GM19328 (cell line): ENCODE results near the gene CPT1B.
A peak's percentile ranks its signal among the peaks of the same experiment; 100 is the strongest.

Experiments used
- ATAC-seq: cut with Tn5 transposase; IDR thresholded peaks from one replicate; pipeline ENCODE4 v1.9.1; 2021; ENCODE audit warnings: mild to moderate bottlenecking, moderate library complexity; ENCODE audit not compliant: unreplicated experiment

The CPT1B gene

DNA sequence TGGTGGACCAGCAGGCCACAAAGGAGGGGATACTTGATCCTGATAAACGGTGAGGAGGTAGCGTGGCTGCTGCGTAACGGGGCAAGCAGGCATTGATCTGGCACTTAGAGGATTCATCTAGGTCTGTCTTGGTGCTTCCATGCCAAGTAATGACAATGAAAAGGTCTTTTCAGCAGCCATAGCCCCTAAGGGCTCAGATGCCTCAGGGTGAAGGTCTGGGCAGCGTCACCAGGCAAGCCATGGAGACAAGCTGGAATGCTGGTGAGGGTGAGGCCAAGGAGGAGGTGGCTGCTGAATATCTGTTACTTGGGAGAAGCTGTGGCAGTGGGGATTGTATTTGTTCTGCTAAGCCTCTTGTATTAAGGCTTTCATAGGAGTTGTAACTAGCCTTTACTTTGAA, 9.2 kb upstream of the CPT1B start:
- ATAC-seq: no peak

DNA sequence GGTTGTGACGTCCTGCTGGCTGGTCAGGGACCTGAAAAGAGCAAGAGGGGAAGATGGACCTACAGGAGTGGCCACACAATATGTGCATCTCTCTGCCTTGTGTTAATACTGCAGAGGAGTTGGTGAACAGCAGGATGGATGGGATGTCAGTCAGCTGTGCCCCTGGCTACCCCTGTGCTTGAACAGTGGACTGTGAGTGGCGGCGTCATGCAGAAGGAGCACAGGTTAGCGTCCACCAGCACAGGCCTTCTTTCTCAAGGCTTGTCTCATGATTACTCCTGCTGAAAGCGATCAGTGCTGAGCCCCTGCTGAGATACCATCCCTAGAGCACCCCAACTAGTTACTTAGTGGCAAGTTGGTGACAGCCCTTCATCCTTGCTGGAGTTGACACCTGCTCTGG, 8.2 kb upstream of the CPT1B start:
- ATAC-seq: no peak

DNA sequence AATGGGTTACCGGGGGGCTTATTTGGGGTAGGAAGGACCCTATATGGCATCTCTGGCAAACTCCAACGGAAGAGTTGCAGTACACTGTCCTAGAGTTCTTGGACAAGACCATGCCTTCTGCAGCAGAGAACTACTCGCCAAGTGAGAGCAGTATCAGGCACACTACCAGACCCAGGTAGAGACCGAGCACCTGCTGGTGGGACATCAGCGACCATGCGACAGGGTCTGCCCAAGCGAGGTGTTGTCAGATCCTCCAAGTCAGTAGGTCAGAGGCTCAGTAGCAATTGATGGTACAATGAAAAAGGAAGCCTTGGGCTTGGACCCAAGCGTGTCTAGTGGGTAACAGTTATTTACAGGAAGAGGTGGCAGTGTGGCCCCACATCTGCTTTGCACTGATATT, 7.6 kb upstream of the CPT1B start:
- no peak for ATAC-seq

DNA sequence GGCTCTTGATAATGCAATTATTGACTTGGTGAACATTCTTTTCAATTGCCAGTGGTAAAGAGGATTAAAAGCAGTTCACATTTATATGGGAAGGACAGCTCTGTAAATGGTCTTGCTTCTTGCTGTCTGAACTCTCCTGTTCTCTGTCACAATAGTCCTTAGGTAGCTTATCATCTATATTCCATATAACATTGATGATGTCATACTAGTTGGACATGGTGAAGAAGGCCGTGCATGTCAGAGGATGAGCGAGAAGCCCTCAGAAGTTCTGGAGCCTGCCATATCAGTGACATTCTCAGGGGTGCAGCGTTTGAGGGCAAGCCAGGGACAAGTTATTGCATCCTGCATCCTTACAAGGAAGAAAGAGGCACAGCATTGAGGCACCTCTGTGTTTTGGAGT, 7.0 kb upstream of the CPT1B start:
- no peak for ATAC-seq

DNA sequence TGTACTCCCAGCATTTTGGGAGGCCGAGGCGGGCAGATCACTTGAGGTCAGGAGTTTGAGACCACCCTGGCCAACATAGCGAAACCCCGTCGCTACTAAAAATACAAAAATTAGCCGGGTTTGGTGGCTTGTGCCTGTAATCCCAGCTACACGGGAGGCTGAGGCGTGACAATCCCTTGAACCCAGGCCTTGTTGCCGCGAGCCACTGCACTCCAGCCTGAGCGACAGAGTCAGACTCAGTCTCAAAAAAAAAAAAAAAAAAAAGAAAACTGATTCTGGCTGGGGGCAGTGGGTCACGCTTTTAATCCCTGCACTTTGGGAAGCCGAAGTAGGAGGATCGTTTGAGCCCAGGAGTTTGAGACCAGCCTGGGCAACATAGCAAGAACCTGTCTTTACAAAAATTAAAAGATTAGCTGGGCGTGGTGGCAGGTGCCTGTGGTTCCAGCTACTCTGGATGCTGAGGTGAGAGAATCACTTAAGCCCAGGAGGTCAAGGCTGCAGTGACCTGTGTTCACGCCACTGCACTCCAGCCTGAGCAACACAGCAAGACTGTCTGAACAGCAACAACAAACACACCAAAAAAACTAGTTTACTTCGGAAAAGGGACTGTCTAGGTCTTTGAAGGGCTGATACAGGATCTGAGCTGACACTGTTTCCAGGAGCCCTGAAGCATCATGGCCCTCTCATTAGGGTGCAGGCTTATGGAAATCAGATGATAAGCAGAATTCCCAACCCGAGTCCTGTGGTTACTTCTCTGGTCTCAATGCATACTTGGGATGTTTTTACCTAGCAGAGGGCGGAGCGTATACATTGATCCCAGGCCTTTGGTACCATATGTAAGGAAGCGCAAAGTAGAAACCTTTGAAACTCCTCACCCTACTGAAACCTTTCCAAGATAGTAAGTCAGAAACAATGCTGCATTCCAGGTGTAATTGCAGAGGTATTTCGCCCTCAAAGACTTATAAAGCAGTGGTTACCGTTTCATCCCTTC, 6.2 kb upstream of the CPT1B start:
- ATAC-seq: no peak

DNA sequence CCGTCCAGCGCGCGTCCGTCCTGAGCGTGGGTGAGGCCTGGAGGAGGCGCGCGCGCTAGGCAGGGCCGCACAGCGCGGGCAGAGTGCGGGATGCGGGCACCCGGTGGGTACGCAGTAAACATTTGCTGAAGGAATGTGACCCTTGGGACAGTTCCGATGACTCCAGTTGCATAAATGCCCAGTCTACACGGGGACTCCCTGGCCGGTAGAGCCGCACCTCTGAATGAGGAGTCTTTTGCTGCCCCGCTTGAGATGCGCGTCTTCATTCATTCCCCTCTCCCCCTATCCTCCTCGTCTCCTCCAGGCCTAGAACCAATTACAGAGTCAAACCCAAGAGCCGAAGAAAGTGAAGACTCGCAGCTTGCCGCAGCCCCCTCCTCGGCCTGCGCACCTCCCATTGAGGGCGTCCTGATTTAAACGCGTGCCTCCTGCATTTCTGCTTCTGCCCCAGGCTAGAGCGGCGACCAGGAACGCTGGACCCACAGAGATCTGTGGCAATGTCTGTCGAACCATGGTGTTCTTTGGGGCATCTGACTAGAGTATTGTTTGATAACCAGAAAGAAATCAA, 5.2 kb upstream of the CPT1B start:
- ATAC-seq: peak; percentile 24

DNA sequence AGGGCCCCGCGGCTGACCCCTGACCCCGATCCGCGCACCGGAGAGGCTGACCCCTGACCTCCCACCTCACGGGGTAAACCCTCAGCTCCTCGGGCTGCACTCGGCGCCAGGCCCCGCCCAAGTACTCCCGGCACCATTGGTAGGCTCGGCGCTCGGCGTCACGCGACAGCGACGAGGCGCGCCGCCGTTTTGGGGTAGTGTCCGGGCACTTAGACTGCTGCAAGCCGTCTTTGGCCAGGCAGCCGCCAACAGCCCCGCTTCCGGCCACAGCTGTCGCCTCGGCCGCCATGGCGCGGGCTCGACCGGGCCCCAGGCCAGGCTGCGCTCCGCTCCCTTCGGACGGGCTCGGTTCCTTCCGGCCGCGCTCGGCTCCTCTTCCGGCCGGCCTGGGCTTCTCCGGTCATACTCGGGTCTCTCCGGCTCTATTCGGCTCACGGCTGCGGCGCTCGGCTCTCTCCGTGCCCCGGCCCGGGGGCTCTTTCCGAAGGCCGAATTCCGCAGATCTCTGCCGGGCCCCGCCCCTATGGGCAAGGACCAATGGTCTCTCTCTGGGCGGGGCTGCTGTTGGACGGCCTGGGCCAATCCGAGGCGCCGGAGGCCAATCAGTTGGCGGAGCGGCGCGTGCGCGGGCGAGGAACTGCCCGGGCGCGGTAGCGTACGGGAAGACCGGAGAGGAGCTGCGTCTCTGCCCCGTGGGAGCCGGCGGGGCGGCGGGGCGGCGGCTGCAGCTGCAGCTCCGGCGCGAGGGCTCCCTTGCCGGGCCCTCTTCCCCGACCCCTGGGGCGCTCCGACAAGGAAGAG, 4.5 kb upstream of the CPT1B start, which contains the start of gene CHKB:
CHKB (minus strand) TSS at position 357 of the 801 bp plus-strand sequence; CDS start at position 289, 68 bp downstream.
- ATAC-seq: peak; percentile 86

DNA sequence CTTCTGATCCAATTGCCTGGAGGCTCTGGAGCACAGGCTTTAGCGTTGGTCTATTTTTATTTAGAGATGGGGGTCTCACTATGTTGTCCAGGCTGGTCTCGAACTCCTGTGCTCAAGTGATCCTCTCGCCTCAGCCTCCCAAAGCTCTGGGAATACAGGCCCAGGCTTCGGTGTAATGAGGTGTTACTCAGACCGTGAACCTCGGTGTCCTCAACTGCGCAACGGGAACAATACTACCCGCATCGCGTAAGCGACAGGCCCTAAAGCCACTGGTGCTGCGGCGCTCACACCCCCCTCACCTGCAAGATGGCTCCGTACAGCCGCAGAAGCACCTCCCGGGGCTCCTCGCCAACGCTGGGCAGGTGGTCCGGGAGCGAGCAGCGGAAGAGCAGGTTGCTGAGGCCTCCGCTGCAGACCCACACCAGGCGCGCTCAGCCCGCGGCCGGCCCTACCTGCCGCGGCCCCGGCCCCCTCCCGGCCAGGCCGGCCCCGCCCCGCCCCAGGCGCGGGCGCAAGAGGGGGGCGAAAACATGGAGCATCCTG, 3.8 kb upstream of the CPT1B start:
- ATAC-seq: peak; percentile 23

DNA sequence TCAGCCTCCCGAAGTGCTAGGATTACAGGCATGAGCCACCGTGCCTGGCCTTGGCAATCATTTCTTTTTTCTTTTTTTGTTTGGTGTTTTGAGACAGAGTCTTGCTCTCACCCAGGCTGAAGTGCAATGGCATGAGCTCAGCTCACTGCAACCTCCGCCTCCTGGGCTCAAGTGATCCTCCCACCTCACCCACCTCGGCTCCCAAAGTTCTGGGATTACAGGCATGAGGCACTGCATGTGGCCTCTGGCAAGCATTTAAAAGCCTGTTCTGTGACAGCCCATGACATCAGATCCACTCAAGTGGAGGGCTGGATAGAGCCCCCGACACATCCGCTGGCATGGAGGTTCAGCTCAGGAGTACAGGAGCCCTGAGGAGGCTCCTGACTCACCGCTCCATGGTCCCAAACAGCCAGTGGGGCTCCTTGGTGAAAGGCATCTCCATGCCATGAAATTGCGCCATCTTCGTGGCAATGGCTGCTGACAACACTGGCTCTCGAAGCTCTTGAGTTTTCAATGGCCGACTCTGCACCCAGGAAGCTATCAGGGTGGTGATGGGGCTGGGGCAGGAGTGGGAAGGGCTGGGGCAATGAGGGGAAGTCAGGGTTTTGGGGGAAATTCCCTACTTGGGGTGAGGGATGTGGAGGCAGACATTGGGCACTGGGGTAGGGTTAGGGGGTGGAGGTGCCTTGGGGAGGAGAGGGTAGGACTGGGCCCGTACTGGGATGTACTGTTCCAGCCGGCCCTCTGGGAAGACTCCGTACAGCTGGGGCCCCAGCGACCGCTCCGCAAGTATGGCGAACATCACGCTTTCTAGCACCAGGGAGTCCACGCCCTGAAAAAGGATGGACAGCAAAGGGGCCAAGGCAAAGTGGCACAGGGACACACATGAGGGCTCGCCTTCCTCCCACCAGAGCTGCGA, 3.1 kb upstream of the CPT1B start:
- no peak for ATAC-seq

DNA sequence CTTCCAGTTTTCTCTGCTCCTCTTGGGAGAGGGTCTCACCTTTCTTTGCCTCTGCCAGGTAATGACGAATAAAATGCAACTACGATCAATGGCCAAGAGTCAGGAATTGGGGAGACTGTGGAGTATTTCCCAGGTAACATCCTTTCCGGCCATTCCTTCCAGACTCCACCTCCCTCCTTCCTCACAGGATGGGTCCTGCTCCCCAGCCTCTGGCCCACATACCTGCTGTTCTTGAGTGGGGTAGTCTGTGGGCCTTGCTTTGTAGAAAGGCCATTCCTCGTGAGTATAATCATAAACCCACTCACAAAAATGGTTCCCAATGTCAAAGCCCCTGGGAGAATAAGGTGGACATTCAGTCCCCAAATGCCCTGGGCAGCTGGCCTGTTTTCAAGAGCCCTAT, 1.5 kb upstream of the CPT1B start:
- ATAC-seq: no peak

DNA sequence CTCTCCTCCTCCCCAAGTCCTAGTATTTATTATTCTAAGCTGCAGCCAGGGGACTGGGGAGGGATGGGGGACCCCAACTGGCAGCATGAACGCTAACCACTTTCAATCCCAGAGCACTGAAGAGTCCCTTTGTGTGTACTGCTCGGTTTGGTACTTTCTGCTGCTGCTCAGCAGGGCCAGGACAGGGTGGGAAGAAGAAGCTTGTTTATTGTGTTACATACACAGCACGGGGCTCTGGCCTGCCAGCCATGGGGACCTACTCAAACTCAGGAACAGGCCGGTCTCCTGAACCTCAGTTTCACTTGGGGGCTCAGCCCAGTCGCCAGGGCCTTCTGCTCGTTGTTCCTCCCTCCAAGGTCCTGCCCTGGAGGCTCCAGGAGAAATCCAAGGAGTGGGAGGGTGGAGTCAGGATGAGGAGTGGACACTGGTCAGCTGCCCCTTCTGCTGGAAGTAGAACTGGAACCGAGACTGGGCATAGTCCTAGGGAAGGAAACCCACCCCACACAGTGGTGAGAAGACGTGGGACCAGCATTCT, 616 bp upstream of the CPT1B start:
- no peak for ATAC-seq

DNA sequence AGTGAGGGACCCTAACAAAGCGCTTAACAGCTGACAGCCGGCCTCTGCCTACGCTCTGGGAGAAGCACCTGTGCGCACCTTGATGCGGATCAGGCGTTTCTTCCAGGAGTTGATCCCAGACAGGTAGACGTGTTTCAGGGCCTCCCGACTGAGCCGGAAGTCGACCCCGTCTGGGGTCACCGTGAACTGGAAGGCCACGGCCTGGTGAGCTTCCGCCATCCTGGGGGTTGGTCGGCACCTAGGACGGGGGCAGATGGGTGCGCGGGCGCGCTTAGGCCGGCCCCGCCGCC, 585 bp downstream of the CPT1B start:
- ATAC-seq: no peak

DNA sequence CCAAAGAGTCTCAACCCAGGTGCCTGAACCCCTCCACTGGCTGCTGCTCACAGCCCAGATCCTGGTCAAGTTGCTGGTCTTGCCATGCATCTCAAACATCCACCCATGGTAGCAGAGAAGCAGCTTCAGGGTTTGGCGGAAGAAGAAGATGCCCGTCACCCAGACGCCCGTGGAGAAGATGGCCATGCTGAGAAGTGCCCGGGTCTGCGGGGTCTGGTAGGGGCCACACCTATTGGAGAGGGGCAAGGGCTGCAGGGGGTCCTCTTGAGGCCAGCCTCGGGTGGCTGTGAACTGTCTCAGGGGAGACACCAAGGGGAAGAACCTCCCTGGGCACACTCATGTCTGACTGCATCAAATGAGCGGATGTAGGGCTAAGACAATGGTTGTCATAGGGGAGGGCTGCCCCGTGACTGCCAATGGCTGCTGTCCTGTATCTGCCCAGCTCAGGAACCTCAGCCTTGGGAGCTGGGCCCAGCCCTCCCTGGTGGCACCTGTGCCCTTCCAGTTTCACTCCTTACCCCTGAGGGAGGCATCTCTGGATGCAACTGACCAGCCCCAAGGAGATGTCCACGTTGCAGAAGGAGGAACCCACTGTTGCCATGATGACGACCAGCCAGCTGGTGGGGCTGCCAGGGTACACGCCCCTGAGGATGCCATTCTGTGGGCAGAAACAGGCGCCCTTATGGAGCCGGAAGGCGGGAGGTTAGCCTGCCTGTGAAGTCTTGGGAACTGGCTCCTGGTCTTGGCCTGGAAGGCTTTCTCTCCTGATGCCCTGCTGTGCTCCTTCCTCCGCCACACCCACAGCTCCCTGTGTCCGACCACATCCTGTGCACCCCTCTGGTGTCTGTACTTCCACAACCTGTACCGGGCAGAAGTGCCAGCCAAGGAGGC, 1.2 kb downstream of the CPT1B start:
- ATAC-seq: no peak

DNA sequence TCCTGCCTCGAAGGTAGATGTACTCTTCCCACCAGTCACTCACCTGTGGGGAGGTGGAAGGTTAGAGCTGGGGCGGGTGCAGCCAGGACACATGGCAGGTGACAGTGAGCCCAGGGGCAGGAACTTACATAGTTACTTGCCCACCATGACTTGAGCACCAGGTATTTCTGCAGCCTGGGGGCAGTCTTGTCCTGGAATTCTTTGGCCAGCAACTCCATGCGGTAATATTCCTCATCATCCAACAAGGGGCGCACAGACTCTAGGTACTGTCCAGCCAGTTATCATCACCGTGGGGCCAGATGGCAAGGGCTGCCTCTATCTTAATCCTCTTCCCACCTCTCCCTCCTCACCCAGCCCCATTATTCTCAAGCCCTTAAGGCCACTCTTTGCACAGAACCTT, 2.2 kb downstream of the CPT1B start:
- no peak for ATAC-seq

DNA sequence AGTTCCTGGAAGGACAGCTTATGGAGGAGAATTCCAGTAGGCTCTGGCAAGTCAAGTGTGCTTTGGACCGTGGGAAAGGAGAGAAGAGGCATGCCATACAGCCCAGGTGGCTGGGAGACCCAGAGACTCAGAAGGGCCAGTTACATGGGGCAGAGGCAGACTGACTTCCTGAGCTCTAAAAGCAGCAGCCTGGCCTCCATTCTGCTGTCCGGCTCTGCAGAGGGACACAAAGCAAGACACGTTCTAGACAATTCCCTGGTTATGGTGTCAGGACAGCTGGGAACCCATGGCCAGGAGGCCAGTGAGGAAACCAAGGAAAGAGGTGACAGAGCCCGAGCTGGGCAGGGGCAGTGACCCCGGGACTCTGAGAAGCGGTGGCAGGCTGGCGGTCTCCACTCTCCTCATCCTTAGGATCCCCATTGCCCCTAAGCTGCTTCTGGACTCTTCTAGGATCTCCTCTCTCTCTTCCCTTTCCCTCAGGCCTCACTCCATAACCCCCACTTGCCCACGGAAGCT, 2.7 kb downstream of the CPT1B start:
- ATAC-seq: no peak

DNA sequence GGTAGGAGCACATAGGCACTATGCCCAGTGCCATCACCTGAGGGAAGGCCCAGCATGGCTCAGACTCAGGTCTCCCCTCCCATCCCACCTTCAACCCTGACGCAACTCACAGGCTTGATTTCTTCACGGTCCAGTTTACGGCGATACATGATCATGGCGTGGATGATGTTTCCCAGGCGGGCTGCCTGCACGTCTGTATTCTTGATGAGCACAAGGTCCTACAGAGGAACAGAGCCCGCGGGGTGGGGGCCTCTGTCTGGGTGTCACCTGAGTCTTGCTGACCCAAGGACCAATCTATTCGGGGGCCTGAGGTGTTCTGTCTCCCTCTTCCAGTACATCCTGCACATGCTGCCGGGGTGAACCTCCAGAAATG, 3.9 kb downstream of the CPT1B start:
- ATAC-seq: no peak

DNA sequence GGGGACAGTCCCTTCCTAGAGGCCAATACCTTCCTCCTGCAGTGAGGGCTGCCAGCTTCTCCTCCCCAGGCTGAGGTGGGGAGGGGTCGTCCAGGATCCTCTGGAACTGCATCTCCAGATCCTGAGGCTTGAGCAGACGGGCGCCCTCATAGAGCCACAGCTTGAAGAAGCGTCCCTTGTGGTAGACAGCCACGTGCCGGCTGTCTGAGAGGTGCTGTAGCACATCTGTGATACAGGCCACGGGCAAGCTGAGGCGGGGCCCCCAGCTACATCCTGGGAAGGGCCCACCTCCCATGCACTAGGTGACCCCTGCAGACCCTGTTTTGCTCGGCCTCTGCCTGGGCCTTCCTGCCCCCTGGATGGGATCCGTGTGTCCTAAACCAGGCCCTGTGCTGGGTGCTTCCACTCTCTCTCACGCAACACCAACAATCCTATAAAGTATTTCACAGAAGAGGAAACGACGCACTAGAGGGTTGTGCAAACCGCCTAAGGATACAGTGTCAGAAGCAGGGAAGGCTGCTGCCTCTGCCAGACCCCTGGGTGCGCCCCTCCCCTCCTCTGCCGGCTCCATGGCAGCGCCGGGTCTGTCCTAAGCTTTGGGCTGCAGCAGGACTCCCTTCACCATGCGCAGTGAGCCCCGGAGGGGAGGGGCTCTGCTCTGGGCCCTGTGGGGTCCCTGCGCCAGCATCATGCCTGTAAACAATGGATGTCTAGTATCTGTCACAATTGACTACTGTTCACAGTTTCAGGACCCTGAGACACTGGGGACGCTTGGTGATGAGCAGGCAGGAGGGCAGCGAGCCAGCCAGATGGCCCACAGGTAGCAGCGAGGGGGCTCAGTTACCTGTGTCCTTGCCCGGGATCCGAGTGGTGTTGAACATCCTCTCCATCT, 4.5 kb downstream of the CPT1B start:
- no peak for ATAC-seq

DNA sequence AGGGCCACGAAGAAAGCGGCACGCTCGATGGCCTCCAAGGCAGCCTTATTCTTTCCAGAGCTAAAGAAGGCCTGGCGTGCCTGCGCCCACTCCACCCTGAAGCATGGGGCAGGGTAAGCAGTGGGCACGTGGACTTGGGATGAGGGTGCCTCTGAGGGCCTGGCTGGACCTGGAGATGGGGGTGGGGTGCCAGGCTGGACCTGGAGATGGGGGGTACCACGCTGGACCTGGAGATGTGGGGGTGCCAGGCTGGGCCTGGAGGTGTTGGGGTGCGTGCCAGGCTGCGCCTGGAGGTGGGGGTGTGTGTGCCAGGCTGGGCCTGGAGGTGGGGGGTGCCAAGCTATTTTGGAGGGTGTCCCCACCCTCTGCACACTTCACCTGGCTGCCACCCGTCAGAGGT, 5.3 kb downstream of the CPT1B start:
- ATAC-seq: no peak
